Endothelial cell of umbilical vein (primary cell): ENCODE results near the gene OR52N2. TPM values are rescaled to one million over a fixed set of nuclear protein-coding genes. Genes with fewer than 3 reads are reported as not detected.

ENCODE experiments used
- BruUV-seq: library from RNA; stranded (reverse); fragments of 400-500 nt; replicated peaks from 2 replicates; lab custom pipeline; 2021; lab: Mats Ljungman, UMichigan
- CTCF ChIA-PET: fragments of 300-600, 350-600 bp; sonication (Branson Sonifier 250); formaldehyde crosslinking; loops from one replicate; lab custom pipeline; 2021; ENCODE audit warnings: antibody characterized with exemption, inconsistent platforms; lab: Charles Lee
- POLR2A ChIA-PET: fragments of 300-600, 350-600 bp; sonication (Branson Sonifier 250); formaldehyde crosslinking; loops from one replicate; lab custom pipeline; 2021; ENCODE audit warnings: antibody characterized with exemption, inconsistent platforms; lab: Charles Lee
- DNase-seq: peaks from one replicate; pipeline ENCODE4 v3.0.0-alpha.2; 2011; ENCODE audit warnings: low read depth, low spot score
- FAIRE-seq: peaks from 2 replicates; lab custom pipeline; 2011; peaks lifted over from hg19 to GRCh38; lab: Jason Lieb, UNC
- H2AFZ ChIP-seq: 2 replicates; pipeline ENCODE4 v1.6.0; 2012; ENCODE audit warnings: low read depth, low read length, control low read depth, inconsistent platforms
- H3K27ac ChIP-seq: 2 replicates; pipeline ENCODE4 v1.5.1; 2011; ENCODE audit warnings: low read depth, mild to moderate bottlenecking, control low read depth, low read length, moderate library complexity; ENCODE audit not compliant: insufficient read depth
- H3K27me3 ChIP-seq, 2 experiments: 2 replicates each; pipeline versions ENCODE4 v1.6.0 to v1.6.1; 2011; ENCODE audit warnings: low read length in 2 of 2, mixed read lengths in 1 of 2; ENCODE audit not compliant: control insufficient read depth in 2 of 2, insufficient read depth in 2 of 2
- H3K36me3 ChIP-seq, 2 experiments: 2 replicates in 1 of 2; 3 replicates in 1 of 2; pipeline ENCODE4 v1.5.1; 2011; ENCODE audit warnings: low read length in 2 of 2, mild to moderate bottlenecking in 1 of 2, moderate library complexity in 1 of 2; ENCODE audit not compliant: control insufficient read depth in 2 of 2, insufficient read depth in 2 of 2; ENCODE audit errors: extremely low read depth in 1 of 2
- H3K4me1 ChIP-seq: 3 replicates; pipeline ENCODE4 v1.5.1; 2011; ENCODE audit warnings: mild to moderate bottlenecking, low read length; ENCODE audit not compliant: control insufficient read depth, insufficient read depth; ENCODE audit errors: extremely low read depth
- H3K4me2 ChIP-seq: 2 replicates; pipeline ENCODE4 v1.6.1; 2011; ENCODE audit warnings: low read length, control low read depth, mixed read lengths; ENCODE audit not compliant: insufficient read depth
- H3K4me3 ChIP-seq, 3 experiments: fragments of 200-600 bp in 1 of 3; sonication (generic), shearing (Covaris generic) in 1 of 3; replicated peaks in 1 of 3; 2 replicates each; pipeline ENCODE4 v1.5.1; 2011 to 2016; ENCODE audit warnings: control low read depth in 3 of 3, low read length in 3 of 3, mild to moderate bottlenecking in 2 of 3, inconsistent platforms in 1 of 3, low read depth in 1 of 3, moderate library complexity in 1 of 3; ENCODE audit not compliant: insufficient read depth in 1 of 3
- H3K79me2 ChIP-seq: 2 replicates; pipeline ENCODE4 v1.6.0; 2012; ENCODE audit warnings: low read length, inconsistent platforms; ENCODE audit not compliant: control insufficient read depth, insufficient read depth
- H3K9ac ChIP-seq: replicated peaks from 2 replicates; pipeline ENCODE3; 2011; ENCODE audit warnings: low read length, control low read depth; ENCODE audit not compliant: insufficient read depth; ENCODE audit errors: extremely low read depth
- H3K9me1 ChIP-seq: replicated peaks from 3 replicates; pipeline ENCODE4 v1.6.0; 2011; ENCODE audit warnings: mild to moderate bottlenecking, low read length; ENCODE audit not compliant: control insufficient read depth, insufficient read depth; ENCODE audit errors: extremely low read depth
- H3K9me3 ChIP-seq: replicated peaks from 2 replicates; pipeline ENCODE4 v1.5.1; 2012; ENCODE audit warnings: low read length, inconsistent platforms; ENCODE audit not compliant: control insufficient read depth, insufficient read depth
- H4K20me1 ChIP-seq: replicated peaks from 2 replicates; pipeline ENCODE3; 2011; ENCODE audit warnings: mild to moderate bottlenecking, low read length; ENCODE audit not compliant: control insufficient read depth, insufficient read depth; ENCODE audit errors: extremely low read depth
- EZH2 ChIP-seq: IDR thresholded peaks from 2 replicates; pipeline ENCODE4 v1.6.1; 2012; ENCODE audit warnings: borderline replicate concordance, low read depth, mild to moderate bottlenecking, moderate library complexity, low read length, inconsistent platforms; ENCODE audit not compliant: severe bottlenecking
- FOS ChIP-seq: IDR thresholded peaks from 2 replicates; pipeline ENCODE4 v1.6.1; 2011; ENCODE audit warnings: mild to moderate bottlenecking, low read length, moderate library complexity, borderline replicate concordance; ENCODE audit not compliant: insufficient read depth
- GATA2 ChIP-seq: IDR thresholded peaks from 2 replicates; pipeline ENCODE4 v1.7.0; 2011; ENCODE audit warnings: low read depth, mild to moderate bottlenecking, moderate library complexity, mixed read lengths, low read length; ENCODE audit not compliant: insufficient read length, insufficient read depth
- JUN ChIP-seq: IDR thresholded peaks from 2 replicates; pipeline ENCODE4 v1.6.1; 2011; ENCODE audit warnings: borderline replicate concordance, low read depth; ENCODE audit not compliant: insufficient read length, insufficient read depth
- MYC ChIP-seq: IDR thresholded peaks from one replicate; pipeline ENCODE4 v1.6.1; 2011; ENCODE audit warnings: mild to moderate bottlenecking, low read depth, low read length
- POLR2A ChIP-seq: IDR thresholded peaks from 2 replicates; pipeline ENCODE4 v1.6.1; 2012; ENCODE audit warnings: low read depth, mild to moderate bottlenecking, control low read depth, low read length
- POLR2AphosphoS5 ChIP-seq: IDR thresholded peaks from 2 replicates; pipeline ENCODE4 v1.6.1; 2012; ENCODE audit warnings: low read depth, mild to moderate bottlenecking, control low read depth, low read length, moderate library complexity; ENCODE audit not compliant: insufficient read depth
- dilution Hi-C: fragments of 300-500 bp; cut with MboI; formaldehyde crosslinking; loops from one replicate; pipeline ENCODE4 v1.15.0; 2019; ENCODE audit warnings: low sequenced_read_pairs; ENCODE audit not compliant: extremely low pct_ligation_motif_present
- intact Hi-C: fragments of 100-400 bp; cut with micrococcal nuclease; formaldehyde crosslinking; loops from one replicate; pipeline ENCODE4 v1.10.0; 2022
- polyA plus RNA-seq, 4 experiments: library from polyadenylated mRNA; depleted of rRNA in 3 of 4; stranded (reverse) in 3 of 4; unstranded in 1 of 4; fragments of >200 nt; gene quantifications; 2 replicates each; pipeline versions ENCODE4 v1.2.1 to v1.2.3, GENCODE V29; 2011 to 2012; ENCODE audit warnings: missing spikeins in 1 of 4
- total RNA-seq: library from RNA; stranded (reverse); gene quantifications from 2 replicates; pipeline ENCODE4 v1.2.3, GENCODE V29; 2021
- TF ChIP-seq, protein P1 (sequence below): IDR thresholded peaks from 2 replicates; pipeline ENCODE4 v1.6.1; 2011; ENCODE audit not compliant: insufficient read depth, insufficient read length
- TF ChIP-seq, protein P2 (sequence below), 2 donors: IDR thresholded peaks; 1 replicate in 1 of 2; 2 replicates in 1 of 2; pipeline ENCODE4 v1.5.1; 2011; ENCODE audit warnings: low read length in 2 of 2, mild to moderate bottlenecking in 2 of 2, moderate library complexity in 2 of 2, control low read depth in 1 of 2, inconsistent platforms in 1 of 2, low read depth in 1 of 2; ENCODE audit not compliant: insufficient read depth in 1 of 2; ENCODE audit errors: extremely low read depth in 1 of 2

OR52N2 gene
- total and polyA plus RNA-seq, 2 donors (not counting 3 experiments of a cell fraction or from before 2014, with no cell fraction given), result not detected

DNA sequence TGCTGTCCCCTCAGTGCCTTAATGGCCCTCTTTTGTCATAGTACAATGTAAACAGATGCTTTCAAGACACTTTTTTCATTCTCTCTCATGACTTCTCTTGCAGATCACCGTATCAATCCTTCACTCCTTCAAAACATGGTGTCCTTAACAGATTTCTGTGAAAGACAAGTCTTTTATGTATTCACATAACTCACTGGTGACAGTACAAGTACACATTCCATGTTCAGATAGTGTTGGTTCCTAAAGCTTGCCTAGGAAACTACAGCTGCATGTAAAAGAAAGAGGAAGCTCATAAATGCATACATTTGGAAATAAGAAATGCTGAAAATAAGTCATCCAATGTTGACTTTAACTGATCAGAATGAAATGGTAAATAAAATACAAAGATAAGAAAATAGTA is 38.0 kb downstream of the OR52N2 start:
- BruUV-seq, result no TSS peak
- no peak overlapping the region for H3K4me3 ChIP-seq
- H3K27ac ChIP-seq, result no peak overlapping the region
- no peaks in the 10 kb centered on the region for H3K9me1 ChIP-seq
- ChIA-PET POLR2A (no interaction called here), CTCF (no interaction called here)
- DNase-seq, result no peak
- FAIRE-seq, result no peak
- no peaks in the 10 kb centered on the region for H3K9me3 ChIP-seq
- intact Hi-C loops (no loop called here), dilution Hi-C loops (no loop called here)
- no peaks in the 10 kb centered on the region for H3K4me1 ChIP-seq
- no peak overlapping the region for H3K4me2 ChIP-seq
- TF ChIP-seq, protein P1, sequence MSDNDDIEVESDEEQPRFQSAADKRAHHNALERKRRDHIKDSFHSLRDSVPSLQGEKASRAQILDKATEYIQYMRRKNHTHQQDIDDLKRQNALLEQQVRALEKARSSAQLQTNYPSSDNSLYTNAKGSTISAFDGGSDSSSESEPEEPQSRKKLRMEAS, result no peak
- TF ChIP-seq, protein P2, sequence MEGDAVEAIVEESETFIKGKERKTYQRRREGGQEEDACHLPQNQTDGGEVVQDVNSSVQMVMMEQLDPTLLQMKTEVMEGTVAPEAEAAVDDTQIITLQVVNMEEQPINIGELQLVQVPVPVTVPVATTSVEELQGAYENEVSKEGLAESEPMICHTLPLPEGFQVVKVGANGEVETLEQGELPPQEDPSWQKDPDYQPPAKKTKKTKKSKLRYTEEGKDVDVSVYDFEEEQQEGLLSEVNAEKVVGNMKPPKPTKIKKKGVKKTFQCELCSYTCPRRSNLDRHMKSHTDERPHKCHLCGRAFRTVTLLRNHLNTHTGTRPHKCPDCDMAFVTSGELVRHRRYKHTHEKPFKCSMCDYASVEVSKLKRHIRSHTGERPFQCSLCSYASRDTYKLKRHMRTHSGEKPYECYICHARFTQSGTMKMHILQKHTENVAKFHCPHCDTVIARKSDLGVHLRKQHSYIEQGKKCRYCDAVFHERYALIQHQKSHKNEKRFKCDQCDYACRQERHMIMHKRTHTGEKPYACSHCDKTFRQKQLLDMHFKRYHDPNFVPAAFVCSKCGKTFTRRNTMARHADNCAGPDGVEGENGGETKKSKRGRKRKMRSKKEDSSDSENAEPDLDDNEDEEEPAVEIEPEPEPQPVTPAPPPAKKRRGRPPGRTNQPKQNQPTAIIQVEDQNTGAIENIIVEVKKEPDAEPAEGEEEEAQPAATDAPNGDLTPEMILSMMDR (IDR thresholded peaks at IDR 0.05; ENCODE audit: extremely low read depth in 1 of 2, insufficient read depth in 1 of 2, low read depth in 1 of 2, low read length in 2 of 2), result no peak
- no peak for TF ChIP-seq JUN
- no peak for TF ChIP-seq MYC
- TF ChIP-seq GATA2, result no peak
- no peak for TF ChIP-seq EZH2
- no peak for TF ChIP-seq POLR2A
- TF ChIP-seq FOS, result no peak
- TF ChIP-seq POLR2AphosphoS5, result no peak
- H4K20me1 ChIP-seq, result no peaks in the 10 kb centered on the region
- H3K36me3 ChIP-seq, result no peaks in the 10 kb centered on the region
- H2AFZ ChIP-seq, result no peak overlapping the region
- no peaks in the 10 kb centered on the region for H3K27me3 ChIP-seq
- H3K79me2 ChIP-seq, result no peaks in the 10 kb centered on the region
- no peak overlapping the region for H3K9ac ChIP-seq
